22Rv1 (cell line): ENCODE measurements around the gene AKT3.

Source experiments
- CTCF ChIP-seq: fragments of 450-650 bp; IDR thresholded peaks from 2 replicates; pipeline ENCODE4 v1.5.1; 2017; ENCODE audit warnings: mild to moderate bottlenecking
- ZFX ChIP-seq: fragments of 450-650 bp; IDR thresholded peaks from 2 replicates; pipeline ENCODE4 v1.6.1; 2017; ENCODE audit warnings: antibody characterized with exemption, borderline replicate concordance

- TF ChIP-seq CTCF (no peak), ZFX (no peak)
These were observed 63.5 kb downstream of the AKT3 start for GRCh38 chr1:243786531-243786930.
